Adrenal gland (tissue), 5 donors: ENCODE data around the gene DNAH1.

Source experiments
- POLR2A ChIP-seq, 2 donors: fragments of 450-650 bp; IDR thresholded peaks; one replicate each; pipeline ENCODE4 v1.6.1; 2017; ENCODE audit warnings: antibody characterized with exemption in 2 of 2, mild to moderate bottlenecking in 2 of 2, moderate library complexity in 1 of 2
- TF ChIP-seq, protein P1 (sequence below), 6 experiments: fragments of 450-650 bp in 4 of 6; fragments of 200-600 bp in 2 of 6; sonication (generic) in 1 of 6; IDR thresholded peaks; 1 replicate in 5 of 6; 2 replicates in 1 of 6; pipeline versions ENCODE4 v1.5.1 to v1.8.0; 2016 to 2021; ENCODE audit warnings: antibody characterized with exemption in 6 of 6, mild to moderate bottlenecking in 2 of 6, moderate library complexity in 1 of 6
- donor health status: DM: no; HTN: no; CAD: no.

DNA sequence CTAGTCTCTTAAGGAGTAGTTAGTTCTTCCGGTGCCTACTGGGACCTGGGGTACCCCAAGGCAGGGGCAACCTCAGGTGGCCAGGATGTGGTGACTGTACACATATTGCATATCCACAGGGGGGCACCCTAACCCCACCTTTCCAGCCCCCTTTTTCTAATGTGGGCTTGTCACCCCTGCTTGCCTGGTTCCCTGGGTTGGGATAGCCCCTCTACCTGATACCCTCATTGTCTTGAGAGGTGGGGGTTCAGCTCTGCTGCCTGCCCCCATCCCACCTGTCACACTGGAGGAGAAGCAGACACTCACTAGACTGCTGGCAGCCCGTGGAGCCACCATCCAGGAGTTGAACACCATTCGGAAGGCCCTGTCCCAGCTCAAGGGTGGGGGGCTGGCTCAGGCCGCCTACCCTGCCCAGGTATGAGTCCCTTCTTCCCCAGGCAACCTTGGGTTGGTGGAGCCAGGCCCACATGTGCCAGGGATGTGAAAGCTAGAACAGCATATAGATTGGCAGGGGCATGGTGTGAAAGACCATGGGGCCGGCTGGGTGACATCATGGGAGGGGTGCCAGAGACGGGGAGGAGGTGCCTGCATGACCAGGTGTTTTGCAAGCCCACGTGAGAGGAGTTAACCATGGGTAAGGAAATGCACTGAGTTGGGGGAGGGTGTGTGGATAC lies 24.5 kb upstream of the DNAH1 start:
- TF ChIP-seq, protein P1, sequence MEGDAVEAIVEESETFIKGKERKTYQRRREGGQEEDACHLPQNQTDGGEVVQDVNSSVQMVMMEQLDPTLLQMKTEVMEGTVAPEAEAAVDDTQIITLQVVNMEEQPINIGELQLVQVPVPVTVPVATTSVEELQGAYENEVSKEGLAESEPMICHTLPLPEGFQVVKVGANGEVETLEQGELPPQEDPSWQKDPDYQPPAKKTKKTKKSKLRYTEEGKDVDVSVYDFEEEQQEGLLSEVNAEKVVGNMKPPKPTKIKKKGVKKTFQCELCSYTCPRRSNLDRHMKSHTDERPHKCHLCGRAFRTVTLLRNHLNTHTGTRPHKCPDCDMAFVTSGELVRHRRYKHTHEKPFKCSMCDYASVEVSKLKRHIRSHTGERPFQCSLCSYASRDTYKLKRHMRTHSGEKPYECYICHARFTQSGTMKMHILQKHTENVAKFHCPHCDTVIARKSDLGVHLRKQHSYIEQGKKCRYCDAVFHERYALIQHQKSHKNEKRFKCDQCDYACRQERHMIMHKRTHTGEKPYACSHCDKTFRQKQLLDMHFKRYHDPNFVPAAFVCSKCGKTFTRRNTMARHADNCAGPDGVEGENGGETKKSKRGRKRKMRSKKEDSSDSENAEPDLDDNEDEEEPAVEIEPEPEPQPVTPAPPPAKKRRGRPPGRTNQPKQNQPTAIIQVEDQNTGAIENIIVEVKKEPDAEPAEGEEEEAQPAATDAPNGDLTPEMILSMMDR (IDR thresholded peaks at IDR 0.05): peak; percentile 12 to 59 (median 48)
- no peak for TF ChIP-seq POLR2A (IDR thresholded peaks at IDR 0.05)
